MCF 10A (cell line): ENCODE measurements around the gene COL23A1. TPM values are rescaled to one million over a fixed set of nuclear protein-coding genes. Genes with fewer than 3 reads are reported as not detected.

Experiments
- BruUV-seq: library from RNA; stranded (reverse); fragments of 400-500 nt; replicated peaks from 2 replicates; lab custom pipeline; 2021; lab: Mats Ljungman, UMichigan
- CTCF ChIA-PET: fragments of 300-600 bp; sonication (Branson Sonifier 250); formaldehyde crosslinking; extraction: SDS; loops from one replicate; lab custom pipeline; 2021; ENCODE audit warnings: antibody characterized with exemption, inconsistent platforms; lab: Yijun Ruan, JAX
- POLR2A ChIA-PET: fragments of 300-600, 350-650 bp; sonication (Branson Sonifier 250); formaldehyde crosslinking; extraction: SDS; loops from one replicate; lab custom pipeline; 2020; ENCODE audit warnings: antibody characterized with exemption, inconsistent platforms; lab: Yijun Ruan, JAX
- DNase-seq: peaks from one replicate; pipeline ENCODE4 v3.0.0-alpha.2; 2018; ENCODE audit not compliant: unreplicated experiment
- H3K27ac Mint-ChIP-seq: one replicate; pipeline ENCODE4 v1.8.0; 2022; ENCODE audit warnings: mild to moderate bottlenecking, low read depth, mixed read lengths; ENCODE audit not compliant: unreplicated experiment
- H3K27me3 Mint-ChIP-seq: one replicate; pipeline ENCODE4 v1.8.0; 2022; ENCODE audit warnings: mixed read lengths; ENCODE audit not compliant: insufficient read depth, unreplicated experiment
- H3K36me3 Mint-ChIP-seq: one replicate; pipeline ENCODE4 v1.8.0; 2022; ENCODE audit warnings: mild to moderate bottlenecking, moderate library complexity, mixed read lengths; ENCODE audit not compliant: insufficient read depth, unreplicated experiment
- H3K4me1 Mint-ChIP-seq: one replicate; pipeline ENCODE4 v1.8.0; 2022; ENCODE audit warnings: mixed read lengths; ENCODE audit not compliant: insufficient read depth, unreplicated experiment
- H3K4me3 Mint-ChIP-seq: one replicate; pipeline ENCODE4 v1.8.0; 2022; ENCODE audit warnings: mild to moderate bottlenecking, moderate library complexity, mixed read lengths; ENCODE audit not compliant: unreplicated experiment
- H3K9me3 Mint-ChIP-seq: one replicate; pipeline ENCODE4 v1.8.0; 2022; ENCODE audit warnings: mixed read lengths; ENCODE audit not compliant: unreplicated experiment
- CTCF ChIP-seq: fragments of 200-600 bp; IDR thresholded peaks from one replicate; pipeline ENCODE4 v1.8.0; 2022; ENCODE audit warnings: antibody characterized with exemption, mild to moderate bottlenecking; ENCODE audit not compliant: unreplicated experiment
- intact Hi-C: fragments of 100-400 bp; cut with micrococcal nuclease; formaldehyde crosslinking; loops from 2 replicates; pipeline ENCODE4 v1.14.1; 2022
- total RNA-seq: library from RNA; stranded (reverse); gene quantifications from 2 replicates; pipeline ENCODE4 v1.2.3, GENCODE V29; 2022

The COL23A1 gene
- total RNA-seq, 1 experiment from 2014 or later: not detected

- Mint-ChIP-seq H3K27me3 (peaks cover 54% of the 10 kb centered on the region), H3K27ac (no peak overlapping the region), H3K4me3 (no peak overlapping the region), H3K36me3 (peaks cover 5% of the 10 kb centered on the region), H3K9me3 (peaks cover 6% of the 10 kb centered on the region), H3K4me1 (no peaks in the 10 kb centered on the region)
- intact Hi-C loops: no loop called here
- ChIA-PET POLR2A (no interaction called here), CTCF (interaction anchor here (1.6 kb wide), 1 partner anchor 25 kb away, joined by 4 read pairs; no protein-coding TSS in a partner anchor)
- no peak for DNase-seq
- no TSS peak for BruUV-seq
- no peak for TF ChIP-seq CTCF
Observed at GRCh38 chr5:178486239-178486641, 104.0 kb downstream of the COL23A1 start.

- H3K27ac Mint-ChIP-seq: no peak overlapping the region
- ChIA-PET POLR2A (interaction anchor here (0.6 to 0.7 kb wide), 2 partner anchors 197 to 760 kb away, joined by 3 to 4 read pairs; no protein-coding TSS in a partner anchor), CTCF (no interaction called here)
- H3K4me1 Mint-ChIP-seq: no peaks in the 10 kb centered on the region
- peaks cover 34% of the 10 kb centered on the region for H3K27me3 Mint-ChIP-seq
- BruUV-seq: no TSS peak
- H3K4me3 Mint-ChIP-seq: no peak overlapping the region
- no peaks in the 10 kb centered on the region for H3K9me3 Mint-ChIP-seq
- H3K36me3 Mint-ChIP-seq: peaks cover 5% of the 10 kb centered on the region
- intact Hi-C loops: no loop called here
- no peak for TF ChIP-seq CTCF
- no peak for DNase-seq
Observed at GRCh38 chr5:178483620-178484019, 106.6 kb downstream of the COL23A1 start.

- CTCF ChIA-PET: interaction anchor here (0.5 to 1.1 kb wide), 2 partner anchors 15 to 18 kb away, joined by 3 to 8 read pairs; no protein-coding TSS in a partner anchor
- H3K9me3 Mint-ChIP-seq: no peaks in the 10 kb centered on the region
- no peak for TF ChIP-seq CTCF
- BruUV-seq: no TSS peak
- H3K27ac Mint-ChIP-seq: no peak overlapping the region
- H3K4me3 Mint-ChIP-seq: no peak overlapping the region
- peaks cover 13% of the 10 kb centered on the region for H3K27me3 Mint-ChIP-seq
- no peak for DNase-seq
- no peaks in the 10 kb centered on the region for H3K4me1 Mint-ChIP-seq
- POLR2A ChIA-PET: no interaction called here
- H3K36me3 Mint-ChIP-seq: peaks cover 5% of the 10 kb centered on the region
- intact Hi-C loops: no loop called here
Observed at GRCh38 chr5:178479261-178479660, 110.9 kb downstream of the COL23A1 start.

- ChIA-PET POLR2A (no interaction called here), CTCF (interaction anchor here (0.6 to 0.7 kb wide), 2 partner anchors 11 to 230 kb away, joined by 3 read pairs; no protein-coding TSS in a partner anchor)
- intact Hi-C loops: no loop called here
Observed at GRCh38 chr5:178478370-178478769, 111.8 kb downstream of the COL23A1 start.

More at GRCh38 chr5:178478370-178478769, 111.8 kb downstream of the COL23A1 start:
- Mint-ChIP-seq H3K4me1 (no peaks in the 10 kb centered on the region), H3K36me3 (no peaks in the 10 kb centered on the region), H3K27me3 (peaks cover 13% of the 10 kb centered on the region), H3K27ac (no peak overlapping the region), H3K9me3 (no peaks in the 10 kb centered on the region), H3K4me3 (no peak overlapping the region)
- no TSS peak for BruUV-seq
- no peak for DNase-seq
- no peak for TF ChIP-seq CTCF
